CD14-positive monocyte (primary cell): Measurements from ENCODE around the gene FKRP. TPM values are rescaled to one million over a fixed set of nuclear protein-coding genes. Genes with fewer than 3 reads are reported as not detected.

Experiments
- DNase-seq, 3 donors: peaks; one replicate each; pipeline ENCODE4 v3.0.0-alpha.2; 2011 to 2022
- H2AFZ ChIP-seq: 2 replicates; pipeline ENCODE4 v1.6.0; 2012; ENCODE audit warnings: mild to moderate bottlenecking, low read depth, low read length, inconsistent platforms; ENCODE audit not compliant: insufficient read depth, poor library complexity, severe bottlenecking
- H3K27ac ChIP-seq, 2 donors: 1 replicate in 1 of 2; 2 replicates in 1 of 2; pipeline ENCODE4 v1.5.1; 2012 to 2013; ENCODE audit warnings: low read length in 2 of 2, control low read depth in 1 of 2, inconsistent platforms in 1 of 2, low read depth in 1 of 2, mild to moderate bottlenecking in 1 of 2
- H3K27me3 ChIP-seq, 2 donors: one replicate each; pipeline versions ENCODE4 v1.6.0 to v1.6.1; 2011 to 2013; ENCODE audit warnings: low read length in 2 of 2; ENCODE audit not compliant: control insufficient read depth in 2 of 2, insufficient read depth in 2 of 2
- H3K36me3 ChIP-seq, 2 donors: replicated peaks in 1 of 2; 1 replicate in 1 of 2; 2 replicates in 1 of 2; pipeline versions ENCODE4 v1.5.1 to v1.6.1; 2012 to 2013; ENCODE audit warnings: low read length in 2 of 2, control low read depth in 1 of 2, inconsistent platforms in 1 of 2, mild to moderate bottlenecking in 1 of 2; ENCODE audit not compliant: insufficient read depth in 2 of 2, control insufficient read depth in 1 of 2
- H3K4me1 ChIP-seq, 2 donors: 1 replicate in 1 of 2; 2 replicates in 1 of 2; pipeline versions ENCODE4 v1.5.1 to v1.6.1; 2012 to 2013; ENCODE audit warnings: low read length in 2 of 2, control low read depth in 1 of 2, inconsistent platforms in 1 of 2, mild to moderate bottlenecking in 1 of 2, moderate library complexity in 1 of 2; ENCODE audit not compliant: insufficient read depth in 2 of 2, control insufficient read depth in 1 of 2
- H3K4me2 ChIP-seq: replicated peaks from 2 replicates; pipeline ENCODE3; 2012; ENCODE audit warnings: low read length, moderate library complexity, mild to moderate bottlenecking; ENCODE audit not compliant: poor library complexity, severe bottlenecking; ENCODE audit errors: extremely low read depth
- H3K4me3 ChIP-seq, 3 experiments: fragments of 200-600 bp in 1 of 3; sonication (generic) in 1 of 3; replicated peaks in 1 of 3; 1 replicate in 2 of 3; 2 replicates in 1 of 3; pipeline ENCODE4 v1.5.1; 2011 to 2013; ENCODE audit warnings: low read length in 3 of 3, mild to moderate bottlenecking in 3 of 3, control low read depth in 2 of 3, low read depth in 2 of 3, inconsistent platforms in 1 of 3, moderate library complexity in 1 of 3
- H3K79me2 ChIP-seq: 2 replicates; pipeline ENCODE4 v1.6.0; 2012; ENCODE audit warnings: mild to moderate bottlenecking, control low read depth, inconsistent platforms, low read length, moderate library complexity; ENCODE audit not compliant: insufficient read depth
- H3K9ac ChIP-seq: 2 replicates; pipeline ENCODE4 v1.6.0; 2017; ENCODE audit warnings: low read length, mild to moderate bottlenecking; ENCODE audit not compliant: insufficient read depth, poor library complexity, severe bottlenecking
- H3K9me3 ChIP-seq, 2 donors: replicated peaks in 1 of 2; 1 replicate in 1 of 2; 2 replicates in 1 of 2; pipeline versions ENCODE4 v1.5.1 to v1.6.1; 2012 to 2013; ENCODE audit warnings: low read length in 2 of 2, control low read depth in 1 of 2; ENCODE audit not compliant: control insufficient read depth in 1 of 2, insufficient read depth in 1 of 2
- H4K20me1 ChIP-seq: 2 replicates; pipeline ENCODE4 v1.6.0; 2012; ENCODE audit warnings: mild to moderate bottlenecking, low read length, control low read depth, moderate library complexity; ENCODE audit not compliant: insufficient read depth
- H3K27ac Mint-ChIP-seq, 7 donors: one replicate each; pipeline ENCODE4 v1.8.0; 2020; ENCODE audit warnings: mild to moderate bottlenecking in 7 of 7, mixed read lengths in 7 of 7, moderate library complexity in 6 of 7, inconsistent platforms in 2 of 7
- H3K27me3 Mint-ChIP-seq, 3 donors: one replicate each; pipeline ENCODE4 v1.8.0; 2021 to 2022; ENCODE audit warnings: low read depth in 3 of 3, mild to moderate bottlenecking in 3 of 3, mixed read lengths in 3 of 3, moderate library complexity in 3 of 3, inconsistent platforms in 1 of 3
- H3K36me3 Mint-ChIP-seq, 2 donors: one replicate each; pipeline ENCODE4 v1.8.0; 2020; ENCODE audit warnings: mixed read lengths in 2 of 2, inconsistent platforms in 1 of 2, mild to moderate bottlenecking in 1 of 2
- H3K4me1 Mint-ChIP-seq: one replicate; pipeline ENCODE4 v1.8.0; 2020; ENCODE audit warnings: mild to moderate bottlenecking, mixed read lengths
- H3K4me3 Mint-ChIP-seq, 2 donors: one replicate each; pipeline ENCODE4 v1.8.0; 2020; ENCODE audit warnings: mild to moderate bottlenecking in 2 of 2, mixed read lengths in 2 of 2, moderate library complexity in 1 of 2
- H3K9me3 Mint-ChIP-seq, 7 donors: one replicate each; pipeline ENCODE4 v1.8.0; 2020 to 2022; ENCODE audit warnings: mixed read lengths in 7 of 7, mild to moderate bottlenecking in 6 of 7, moderate library complexity in 6 of 7, inconsistent platforms in 2 of 7
- CTCF ChIP-seq: fragments of 200-600 bp; IDR thresholded peaks from one replicate; pipeline ENCODE4 v1.8.0; 2022; ENCODE audit warnings: antibody characterized with exemption, mild to moderate bottlenecking
- WGBS: methylation state at CpG from one replicate; pipeline ENCODE4 v1.1.5; 2013; ENCODE audit warnings: missing lambda C conversion rate; ENCODE audit not compliant: insufficient coverage; 5-methylcytosine and 5-hydroxymethylcytosine counted together
- intact Hi-C, 2 donors: fragments of 100-400 bp; cut with micrococcal nuclease; formaldehyde crosslinking; loops; one replicate each; pipeline versions ENCODE4 v1.15.0 to v1.15.1; 2023
- polyA plus RNA-seq, 3 donors: library from polyadenylated mRNA; depleted of rRNA in 1 of 3; unstranded in 2 of 3; stranded (reverse) in 1 of 3; fragments of 300-500 nt in 2 of 3; fragments of >200 nt in 1 of 3; fragmentation: Illumina TruSeq in 2 of 3; gene quantifications; 1 replicate in 2 of 3; 2 replicates in 1 of 3; pipeline ENCODE4 v1.2.3, GENCODE V29; 2012 to 2021

FKRP gene
- polyA plus RNA-seq, 3 donors: 2.1 to 21.5 (median 2.7) TPM

DNA sequence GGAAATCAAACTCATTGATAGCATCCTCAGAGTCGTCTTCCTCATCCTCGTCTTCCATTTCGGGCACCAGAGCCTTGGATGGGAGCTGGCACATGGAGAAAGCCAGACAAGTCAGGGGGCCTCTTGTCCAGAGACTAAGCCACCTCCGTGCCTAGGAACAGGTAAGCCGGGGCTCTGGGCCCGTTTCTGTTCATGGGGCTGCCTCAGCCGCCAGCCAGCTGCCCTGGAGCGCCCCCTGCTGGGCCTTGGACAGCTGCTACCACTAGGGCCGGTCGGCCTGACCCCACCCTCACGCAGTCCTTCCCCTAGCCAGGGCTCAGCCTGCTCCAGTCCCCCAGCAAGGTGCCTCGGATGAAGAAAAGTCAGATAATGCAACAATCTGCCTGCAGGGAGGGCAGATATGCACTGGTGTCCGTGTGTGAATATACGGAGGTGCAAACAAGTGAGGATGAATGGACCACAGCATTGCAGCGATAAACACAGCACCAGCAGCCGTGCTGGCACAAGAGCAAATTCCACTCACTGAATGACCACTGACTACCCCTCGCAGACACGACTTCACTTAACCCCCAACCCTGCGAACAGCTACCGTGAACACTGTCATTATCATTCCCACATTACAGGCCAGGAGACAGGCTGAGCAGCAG lies 17.0 kb upstream of the FKRP start:
- H4K20me1 ChIP-seq: peaks cover 85% of the 10 kb centered on the region
- Mint-ChIP-seq H3K4me3 (no peak overlapping the region), H3K27me3 (peaks cover 2% of the 10 kb centered on the region in 3 donors), H3K9me3 (peaks cover 0 to 2% (median 0%) of the 10 kb centered on the region in 7 donors), H3K4me1 (peaks cover 55% of the 10 kb centered on the region), H3K36me3 (peaks cover 76 to 87% of the 10 kb centered on the region in 2 donors), H3K27ac (peak overlapping the region in 4 of 7 donors; percentile 12 to 73 (median 24))
- no peak overlapping the region for H2AFZ ChIP-seq
- no peak overlapping the region for H3K27ac ChIP-seq
- TF ChIP-seq CTCF: peak; percentile 99
- peaks cover 68 to 77% of the 10 kb centered on the region in 2 donors for H3K36me3 ChIP-seq
- H3K4me1 ChIP-seq: peaks cover 50 to 55% of the 10 kb centered on the region in 2 donors
- intact Hi-C loops: loop anchor here (1.0 to 2.0 kb wide), 2 partner anchors 14 to 25 kb away; no protein-coding TSS in a partner anchor
- peak overlapping the region; percentile 7 for H3K4me2 ChIP-seq
- DNase-seq: peak; percentile 59 to 69 (median 69)
- H3K9me3 ChIP-seq: no peaks in the 10 kb centered on the region
- peaks cover 40% of the 10 kb centered on the region for H3K79me2 ChIP-seq
- H3K9ac ChIP-seq: no peak overlapping the region
- H3K27me3 ChIP-seq: no peaks in the 10 kb centered on the region
- WGBS: 44% methylated on average over 18 of the region's 20 CpGs
- H3K4me3 ChIP-seq: no peak overlapping the region

GRCh38 chr19:46729696-46730095 lies 16.2 kb upstream of the FKRP start:
- H3K4me1 Mint-ChIP-seq: peaks cover 64% of the 10 kb centered on the region
- 95% methylated on average over 6 of the region's 7 CpGs for WGBS
- H3K27ac Mint-ChIP-seq: peak overlapping the region in 3 of 7 donors; percentile 50 to 77 (median 71)

More at GRCh38 chr19:46729696-46730095, 16.2 kb upstream of the FKRP start:
- no peak for DNase-seq
- intact Hi-C loops: loop anchor here (2.0 to 5.0 kb wide), 4 partner anchors 13 to 112 kb away; partner anchors contain the start of gene PRKD2 (in 1 of the 2)
- H3K4me3 ChIP-seq: no peak overlapping the region
- TF ChIP-seq CTCF: no peak
- peaks cover 59 to 64% of the 10 kb centered on the region in 2 donors for H3K4me1 ChIP-seq
- peaks cover 60 to 68% of the 10 kb centered on the region in 2 donors for H3K36me3 ChIP-seq
- no peak overlapping the region for H3K27ac ChIP-seq
- H3K9me3 ChIP-seq: no peaks in the 10 kb centered on the region
- H3K9ac ChIP-seq: no peak overlapping the region
- H3K9me3 Mint-ChIP-seq: peaks cover 0 to 2% (median 0%) of the 10 kb centered on the region in 7 donors
- peaks cover 2% of the 10 kb centered on the region in 3 donors for H3K27me3 Mint-ChIP-seq
- no peak overlapping the region for H3K4me2 ChIP-seq
- H3K27me3 ChIP-seq: no peaks in the 10 kb centered on the region
- H3K36me3 Mint-ChIP-seq: peaks cover 70 to 79% of the 10 kb centered on the region in 2 donors
- peaks cover 79% of the 10 kb centered on the region for H4K20me1 ChIP-seq
- H3K79me2 ChIP-seq: peaks cover 40% of the 10 kb centered on the region
- no peak overlapping the region for H2AFZ ChIP-seq
- no peak overlapping the region for H3K4me3 Mint-ChIP-seq
